ENCODE measurements around the gene RNF213. TPM values are rescaled to one million over a fixed set of nuclear protein-coding genes. Genes with fewer than 3 reads are reported as not detected.

Gene RNF213
- total RNA-seq, 1 donor from 2014 or later = 25.6 TPM

DNA sequence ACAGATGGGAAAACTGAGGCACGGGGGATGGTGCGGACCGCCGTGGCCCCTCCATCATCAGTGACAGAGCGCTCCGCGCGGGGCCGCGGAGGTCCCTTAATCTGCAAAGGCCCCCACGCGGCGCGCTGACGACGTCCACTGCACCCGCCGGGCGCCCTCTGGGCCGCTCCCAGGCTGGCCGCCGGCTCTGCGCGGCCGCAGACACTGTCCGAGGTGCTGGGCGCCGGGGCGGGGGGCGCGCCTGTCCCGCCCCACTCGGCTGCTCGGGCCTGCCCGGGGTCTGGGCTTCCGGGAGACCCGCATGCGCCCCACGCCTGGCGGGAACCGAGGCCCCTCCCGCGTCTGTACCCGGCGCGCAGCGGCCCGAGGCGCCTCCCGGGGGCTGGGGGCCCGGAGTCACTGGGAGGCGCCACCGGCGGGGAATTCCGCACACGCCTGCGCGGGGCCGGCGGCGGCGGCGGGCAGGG, 550 bp upstream of the RNF213 start:
- TF ChIP-seq, protein P1, sequence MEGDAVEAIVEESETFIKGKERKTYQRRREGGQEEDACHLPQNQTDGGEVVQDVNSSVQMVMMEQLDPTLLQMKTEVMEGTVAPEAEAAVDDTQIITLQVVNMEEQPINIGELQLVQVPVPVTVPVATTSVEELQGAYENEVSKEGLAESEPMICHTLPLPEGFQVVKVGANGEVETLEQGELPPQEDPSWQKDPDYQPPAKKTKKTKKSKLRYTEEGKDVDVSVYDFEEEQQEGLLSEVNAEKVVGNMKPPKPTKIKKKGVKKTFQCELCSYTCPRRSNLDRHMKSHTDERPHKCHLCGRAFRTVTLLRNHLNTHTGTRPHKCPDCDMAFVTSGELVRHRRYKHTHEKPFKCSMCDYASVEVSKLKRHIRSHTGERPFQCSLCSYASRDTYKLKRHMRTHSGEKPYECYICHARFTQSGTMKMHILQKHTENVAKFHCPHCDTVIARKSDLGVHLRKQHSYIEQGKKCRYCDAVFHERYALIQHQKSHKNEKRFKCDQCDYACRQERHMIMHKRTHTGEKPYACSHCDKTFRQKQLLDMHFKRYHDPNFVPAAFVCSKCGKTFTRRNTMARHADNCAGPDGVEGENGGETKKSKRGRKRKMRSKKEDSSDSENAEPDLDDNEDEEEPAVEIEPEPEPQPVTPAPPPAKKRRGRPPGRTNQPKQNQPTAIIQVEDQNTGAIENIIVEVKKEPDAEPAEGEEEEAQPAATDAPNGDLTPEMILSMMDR (IDR thresholded peaks at IDR 0.05; ENCODE audit: borderline replicate concordance) = peak; percentile 20
- peak overlapping the region; percentile 78 for H3K4me3 ChIP-seq
- no peaks in the 10 kb centered on the region for H3K27me3 ChIP-seq (ENCODE audit: low read depth)
- H3K36me3 ChIP-seq = peaks cover 4% of the 10 kb centered on the region
- DNase-seq = peak; percentile 71
- peak overlapping the region; percentile 97 for H3K27ac ChIP-seq (replicated peaks)
- H3K9me3 ChIP-seq (replicated peaks) = no peaks in the 10 kb centered on the region
- intact Hi-C loops (cut with micrococcal nuclease) = no loop called here
- H3K4me1 ChIP-seq = peaks cover 60% of the 10 kb centered on the region

DNA sequence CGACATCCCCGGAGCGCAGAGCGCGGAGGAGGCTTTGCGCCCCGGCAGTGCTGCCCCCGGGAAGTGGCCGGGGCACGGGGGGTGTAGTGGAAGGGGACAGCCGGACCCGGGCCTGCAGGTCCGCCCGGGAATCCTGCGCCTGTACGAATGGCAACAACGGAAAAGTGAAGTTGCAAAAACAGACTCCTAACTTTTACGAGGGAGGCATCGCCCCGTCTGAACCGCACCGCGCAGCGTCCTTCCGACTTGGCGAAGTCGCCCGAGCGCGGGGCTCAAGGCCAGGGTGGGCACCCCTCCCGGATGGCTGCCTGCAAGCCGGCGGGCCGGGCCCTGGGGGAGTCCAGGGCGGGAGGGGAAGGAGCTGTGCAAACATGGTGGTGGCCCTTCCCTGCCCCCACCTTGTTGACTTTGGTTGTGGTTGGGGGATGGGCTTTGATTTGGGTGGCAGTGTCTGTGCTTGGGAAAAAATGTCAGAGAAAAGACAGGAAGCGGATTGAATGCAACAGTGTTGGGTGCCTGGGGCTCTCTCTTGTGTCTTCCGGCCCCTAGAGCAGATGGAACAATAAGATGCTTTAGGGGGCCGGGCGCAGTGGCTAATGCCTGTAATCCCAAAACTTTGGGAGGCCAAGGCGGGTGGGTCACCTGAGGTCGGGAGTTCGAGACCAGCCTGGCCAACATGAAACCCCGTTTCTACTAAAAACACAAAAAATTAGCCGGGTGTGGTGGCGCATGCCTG, 675 bp downstream of the RNF213 start:
- peaks cover 69% of the 10 kb centered on the region for H3K4me1 ChIP-seq
- H3K9me3 ChIP-seq (replicated peaks) = no peaks in the 10 kb centered on the region
- intact Hi-C loops (cut with micrococcal nuclease) = no loop called here
- peak; percentile 49 for DNase-seq
- peaks cover 16% of the 10 kb centered on the region for H3K36me3 ChIP-seq
- TF ChIP-seq, protein P1 (IDR thresholded peaks at IDR 0.05; ENCODE audit: borderline replicate concordance) = no peak
- H3K27me3 ChIP-seq (ENCODE audit: low read depth) = no peaks in the 10 kb centered on the region
- peak overlapping the region; percentile 97 for H3K4me3 ChIP-seq
- H3K27ac ChIP-seq (replicated peaks) = peak overlapping the region; percentile 99

DNA sequence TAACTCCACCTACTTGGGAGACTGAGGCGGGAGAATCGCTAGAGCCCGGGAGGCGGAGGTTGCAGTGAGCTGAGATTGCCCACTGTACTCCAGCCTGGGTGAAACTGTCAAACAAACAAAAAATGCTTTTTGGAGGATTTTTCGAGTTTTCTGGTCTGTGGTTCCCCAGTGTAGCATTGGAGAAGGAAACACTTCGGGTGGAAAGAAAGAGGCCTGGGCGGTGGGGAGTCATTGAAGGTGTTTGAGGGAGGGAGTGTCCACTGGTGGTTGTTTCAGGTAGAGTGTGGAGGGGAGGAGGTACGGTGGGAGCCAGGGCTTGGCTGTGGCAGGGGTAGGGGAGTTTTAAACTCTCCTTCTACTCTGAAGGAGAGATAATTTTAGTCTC, 1.2 kb downstream of the RNF213 start:
- no peak for DNase-seq
- Histone ChIP-seq H3K4me3 (peak overlapping the region; percentile 97), H3K27ac (replicated peaks) (peak overlapping the region; percentile 99), H3K36me3 (peaks cover 17% of the 10 kb centered on the region), H3K4me1 (peaks cover 69% of the 10 kb centered on the region), H3K9me3 (replicated peaks) (no peaks in the 10 kb centered on the region), H3K27me3 (ENCODE audit: low read depth) (no peaks in the 10 kb centered on the region)
- intact Hi-C loops (cut with micrococcal nuclease) = no loop called here
- TF ChIP-seq, protein P1 (IDR thresholded peaks at IDR 0.05; ENCODE audit: borderline replicate concordance) = no peak

DNA sequence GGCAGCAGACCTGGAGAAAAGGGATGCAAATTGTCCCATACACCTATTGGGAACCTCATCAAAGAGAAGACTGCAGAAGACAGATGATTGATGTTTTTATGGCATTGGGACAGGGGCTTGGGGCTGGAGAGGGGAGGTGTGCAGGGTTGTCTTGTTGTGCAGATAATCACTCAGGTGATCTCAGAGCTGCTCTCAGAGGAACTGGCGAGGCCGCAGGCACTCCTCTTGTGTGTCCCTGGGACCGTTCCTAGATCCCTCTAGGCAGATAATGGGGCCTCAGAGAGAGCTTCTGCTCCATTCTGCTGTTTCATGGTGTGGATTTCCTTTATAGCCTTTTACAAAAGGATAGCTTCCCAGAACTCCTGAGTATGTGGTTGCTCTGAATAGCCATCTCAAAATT, 1.6 kb downstream of the RNF213 start:
- Histone ChIP-seq H3K27me3 (ENCODE audit: low read depth) (no peaks in the 10 kb centered on the region), H3K4me1 (peaks cover 69% of the 10 kb centered on the region), H3K36me3 (peaks cover 19% of the 10 kb centered on the region), H3K9me3 (replicated peaks) (no peaks in the 10 kb centered on the region), H3K4me3 (peak overlapping the region; percentile 97), H3K27ac (replicated peaks) (peak overlapping the region; percentile 99)
- TF ChIP-seq, protein P1 (IDR thresholded peaks at IDR 0.05; ENCODE audit: borderline replicate concordance) = no peak
- intact Hi-C loops (cut with micrococcal nuclease) = no loop called here
- DNase-seq = no peak

DNA sequence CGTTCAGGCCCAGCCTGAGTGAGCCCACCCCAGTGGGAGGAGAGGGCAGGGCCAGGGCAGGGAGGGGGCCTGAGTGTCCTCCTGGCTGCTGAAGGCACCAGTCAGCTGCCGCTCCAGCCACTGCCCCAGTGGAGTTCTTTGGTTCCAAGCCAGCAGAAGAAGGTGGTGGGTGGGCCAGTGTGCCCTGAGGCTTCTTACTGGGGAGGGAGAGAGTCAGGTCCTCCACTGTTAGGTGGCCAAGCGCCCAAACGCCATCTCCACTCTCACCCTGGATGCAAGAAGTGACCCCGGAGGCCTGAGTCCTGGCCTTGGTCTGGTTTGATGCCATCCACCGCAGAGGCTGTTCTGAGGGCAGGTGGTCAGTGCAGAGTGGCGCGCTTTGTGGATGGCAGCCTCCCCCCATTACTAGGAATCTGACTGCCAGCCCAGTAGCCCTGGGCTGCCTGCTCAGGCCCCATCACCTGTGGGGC, 2.2 kb downstream of the RNF213 start:
- H3K4me3 ChIP-seq = peak overlapping the region; percentile 97
- no peaks in the 10 kb centered on the region for H3K9me3 ChIP-seq (replicated peaks)
- peaks cover 20% of the 10 kb centered on the region for H3K36me3 ChIP-seq
- intact Hi-C loops (cut with micrococcal nuclease) = no loop called here
- no peak for DNase-seq
- peaks cover 65% of the 10 kb centered on the region for H3K4me1 ChIP-seq
- H3K27me3 ChIP-seq (ENCODE audit: low read depth) = no peaks in the 10 kb centered on the region
- H3K27ac ChIP-seq (replicated peaks) = peak overlapping the region; percentile 99
- TF ChIP-seq, protein P1 (IDR thresholded peaks at IDR 0.05; ENCODE audit: borderline replicate concordance) = no peak

Measured in left ventricle myocardium inferior (tissue), 1 donor.